GM19193 (cell line): ENCODE results near the gene FSIP1.

ENCODE experiments used
- POLR2A ChIP-seq: IDR thresholded peaks from 4 replicates; pipeline ENCODE4 v1.6.1; 2011; ENCODE audit not compliant: insufficient read depth, insufficient read length; ENCODE audit errors: extremely low read depth

Gene FSIP1

DNA sequence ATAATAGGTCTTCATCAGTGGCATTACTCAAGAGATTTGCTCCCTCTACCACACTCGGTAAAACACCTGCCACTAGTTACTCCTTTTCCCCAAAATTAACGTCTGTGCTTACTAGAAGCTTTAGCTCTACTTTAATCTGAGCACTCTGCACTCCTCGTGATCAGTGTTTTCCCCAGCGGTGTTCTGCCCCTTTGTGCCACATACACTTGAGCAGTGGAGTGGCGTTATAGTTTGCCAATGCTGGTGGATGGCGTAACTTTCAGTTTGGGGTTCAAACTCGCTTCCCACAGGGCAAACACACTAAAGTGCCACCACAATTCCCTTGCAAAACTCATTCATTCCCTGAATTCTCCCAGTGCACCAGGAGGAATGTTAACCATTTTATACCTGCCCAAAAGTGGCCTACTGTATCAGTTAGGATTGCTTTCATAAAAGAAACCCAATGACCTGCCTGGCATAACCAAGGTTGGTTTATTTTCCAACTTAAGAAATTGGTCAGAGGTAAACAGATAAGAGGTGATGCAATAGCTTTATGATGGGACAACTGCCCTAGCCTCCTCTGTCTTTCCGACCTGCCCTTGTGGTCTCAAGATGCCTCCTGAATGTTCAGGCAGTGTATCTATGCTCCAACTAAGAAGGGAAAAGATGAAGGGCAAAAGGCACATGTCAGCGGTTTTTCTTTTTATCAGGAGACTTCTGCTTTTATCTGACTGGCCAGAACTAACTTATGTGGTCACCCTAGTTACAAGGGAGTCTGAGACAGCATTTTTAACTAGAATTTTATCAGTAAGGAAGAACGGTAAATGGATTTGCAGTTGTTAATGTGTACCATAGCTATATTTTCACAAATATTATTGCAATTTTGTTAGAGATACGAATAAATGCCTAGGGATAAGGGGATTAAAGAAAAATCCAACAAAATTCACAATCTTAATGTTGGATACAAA, 83.9 kb downstream of the FSIP1 start:
- no peak for TF ChIP-seq POLR2A

DNA sequence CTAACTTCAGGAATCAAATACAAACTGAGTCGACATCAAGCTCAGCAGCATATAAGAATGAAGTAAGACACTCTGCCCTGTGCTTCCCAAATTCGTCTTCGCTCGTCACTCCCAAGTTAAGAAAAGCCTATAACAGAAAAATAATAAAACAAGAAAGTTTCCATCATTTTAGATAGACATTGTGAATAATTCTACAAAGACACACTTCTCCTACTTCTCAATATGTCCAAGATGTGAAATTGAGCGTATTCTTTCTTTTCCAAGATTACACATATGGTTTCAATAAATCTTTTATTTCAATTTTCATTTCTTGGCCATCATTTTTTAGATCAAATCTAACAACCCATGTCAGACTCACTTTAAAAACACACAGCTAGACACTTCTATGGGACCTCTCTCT, 85.1 kb downstream of the FSIP1 start:
- no peak for TF ChIP-seq POLR2A

DNA sequence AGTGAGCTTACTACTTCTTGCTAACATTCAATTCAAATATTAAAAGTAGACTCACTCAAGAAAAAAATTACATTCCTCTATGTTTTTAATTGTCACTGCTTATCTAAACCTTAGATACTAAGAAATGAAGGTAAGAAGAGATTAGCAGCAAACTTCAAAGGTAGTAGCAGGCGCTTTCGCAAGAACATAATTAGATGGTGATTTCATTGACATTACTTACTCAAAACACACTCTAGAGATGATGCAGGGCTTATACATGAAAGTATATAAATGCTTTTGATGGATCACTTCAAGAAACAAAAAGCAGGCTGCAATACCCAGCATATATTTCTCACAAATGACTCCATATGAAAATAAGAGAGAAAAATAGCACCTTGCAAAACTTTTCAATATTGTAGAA, 86.8 kb downstream of the FSIP1 start:
- no peak for TF ChIP-seq POLR2A

DNA sequence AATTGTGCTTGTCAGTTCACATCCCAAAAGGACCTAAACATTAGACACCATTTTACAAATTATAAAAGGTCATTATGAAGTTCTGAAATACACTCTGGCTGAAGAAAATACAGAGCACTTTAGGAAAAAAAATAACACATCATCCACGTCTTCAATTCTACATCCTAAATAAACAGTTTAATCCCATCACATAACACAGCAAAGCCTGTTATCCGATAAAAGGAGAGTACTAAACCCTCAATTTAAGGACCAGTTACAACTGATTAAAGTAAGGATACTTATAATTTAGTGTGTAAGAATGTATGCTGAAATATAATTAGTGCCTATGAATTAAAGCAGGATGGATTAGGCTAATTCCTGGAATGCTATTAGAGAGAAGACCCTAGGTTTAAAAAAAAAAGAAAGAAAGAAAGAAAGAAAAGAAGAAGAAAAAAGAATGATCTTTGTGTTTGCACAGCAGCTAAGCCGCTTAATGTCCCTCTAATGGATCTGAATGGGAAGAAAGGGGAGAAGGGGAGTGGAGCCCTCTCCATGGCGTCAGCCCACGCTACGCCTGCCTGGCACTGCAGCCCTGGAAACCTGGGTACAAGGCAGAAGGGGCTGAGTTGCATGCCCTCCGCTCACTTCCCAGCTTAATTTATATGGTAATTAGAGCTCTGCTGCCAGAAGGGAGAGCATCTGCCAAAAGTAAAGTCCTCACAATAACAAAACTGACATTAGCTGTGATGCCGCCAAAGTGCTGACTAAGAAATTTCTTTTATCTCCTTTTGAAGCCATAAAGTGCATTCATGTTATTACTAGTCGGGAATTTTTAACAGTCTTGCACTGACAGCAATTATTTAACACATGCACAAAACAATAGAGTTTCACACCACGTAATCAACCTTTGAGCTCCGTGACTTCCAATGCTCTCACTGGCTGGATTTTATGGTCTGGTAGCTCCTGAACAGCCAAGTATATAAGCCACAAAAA, 90.0 kb downstream of the FSIP1 start:
- TF ChIP-seq POLR2A, result no peak

DNA sequence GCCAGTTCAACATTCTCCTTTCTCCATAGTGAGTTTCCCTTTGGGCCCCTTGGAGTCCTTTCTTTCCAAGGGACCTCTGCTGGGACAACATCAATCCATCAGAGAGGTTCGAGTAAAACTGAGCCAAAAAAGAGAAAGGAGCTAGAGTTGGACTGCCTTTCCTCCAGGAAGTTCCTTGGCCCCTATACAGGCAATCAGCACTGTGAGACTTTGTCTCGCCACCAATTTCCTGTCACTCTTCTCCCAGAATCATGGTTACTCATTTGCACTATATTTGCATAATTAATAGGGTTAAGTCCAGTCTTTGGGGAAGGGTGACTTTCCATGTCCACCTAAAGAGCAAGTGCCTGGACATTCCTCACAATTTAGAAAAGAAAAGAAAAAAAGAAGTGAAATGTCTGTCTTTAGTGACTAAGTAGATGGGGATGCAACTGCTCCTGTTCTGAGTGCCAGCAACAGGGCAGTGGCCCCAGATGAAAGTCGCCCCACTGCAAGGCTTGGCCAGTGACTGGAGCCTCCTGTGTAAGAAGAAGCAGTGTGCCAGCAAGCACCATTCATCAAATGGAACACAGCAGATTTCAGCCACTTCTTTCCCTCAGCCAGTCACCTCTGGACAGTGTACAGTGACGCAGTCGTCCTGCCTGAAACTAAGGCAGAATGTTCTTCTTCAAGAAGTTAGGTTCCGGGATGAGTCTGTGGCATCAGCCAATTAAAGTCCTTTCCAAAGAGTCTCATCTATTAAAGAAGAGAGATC, 91.6 kb downstream of the FSIP1 start:
- no peak for TF ChIP-seq POLR2A

DNA sequence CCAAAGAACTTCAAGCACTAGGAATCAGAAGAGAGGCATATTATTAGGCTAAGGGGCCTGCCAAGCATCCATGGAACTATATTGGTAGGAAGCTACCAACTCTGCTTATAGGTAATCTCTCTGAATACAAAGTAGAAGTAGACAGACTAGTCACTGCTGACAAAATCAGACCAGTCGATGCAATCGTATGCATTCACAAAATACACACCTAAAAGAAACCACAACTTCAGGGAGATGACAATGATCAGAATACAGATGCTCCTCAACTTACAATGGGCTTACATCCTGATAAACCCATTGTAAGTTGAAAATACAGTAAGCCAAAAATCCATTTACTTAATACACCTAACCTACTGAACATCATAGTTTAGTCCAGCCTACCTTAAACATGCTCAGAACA, 94.7 kb downstream of the FSIP1 start:
- TF ChIP-seq POLR2A, result no peak

DNA sequence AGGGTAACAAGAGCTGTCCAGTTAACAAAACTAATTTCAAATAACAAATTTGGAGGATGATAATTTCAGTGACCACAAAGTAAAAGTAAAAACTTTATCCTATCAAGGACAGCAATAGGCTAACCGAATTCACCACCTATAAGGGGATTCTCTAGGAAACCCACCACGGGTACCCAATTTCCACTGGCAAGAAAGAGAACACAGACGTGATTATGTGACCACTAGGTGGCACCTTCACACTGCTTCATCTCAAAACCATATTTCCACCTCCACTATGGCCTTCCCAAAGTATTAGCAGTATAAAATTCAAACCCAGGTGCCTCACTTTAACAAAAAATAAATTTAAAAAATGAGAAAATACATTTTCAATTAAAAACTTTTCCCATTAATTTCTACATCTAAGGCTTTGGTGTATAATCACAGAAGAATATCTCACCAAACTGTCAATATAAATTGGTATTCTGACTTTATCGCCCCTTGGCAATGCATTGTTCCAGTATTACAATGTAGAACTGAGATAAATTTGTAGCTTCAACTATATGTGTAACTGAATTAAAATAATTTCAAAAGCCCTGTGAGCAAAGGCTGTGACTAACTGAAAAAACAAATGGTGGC, 96.5 kb downstream of the FSIP1 start:
- no peak for TF ChIP-seq POLR2A

DNA sequence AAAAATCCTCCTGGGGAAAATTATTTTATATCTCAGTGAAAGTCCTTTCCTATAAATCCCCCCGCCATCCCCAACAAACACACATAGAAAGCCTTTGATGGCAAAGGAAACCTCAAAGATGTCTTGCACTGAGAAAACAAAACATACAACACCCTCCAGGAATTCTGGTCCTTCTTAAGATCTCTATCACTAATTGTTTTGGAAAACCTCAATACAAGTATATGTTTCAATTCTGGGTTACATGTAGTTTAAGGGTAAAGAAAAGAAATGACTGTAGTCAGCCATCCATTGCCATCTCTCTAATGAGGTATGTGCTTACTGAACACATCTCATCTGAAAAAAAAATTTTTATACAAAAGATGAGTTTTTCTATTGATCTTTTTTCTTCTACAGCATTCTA, 97.3 kb downstream of the FSIP1 start:
- TF ChIP-seq POLR2A, result no peak

DNA sequence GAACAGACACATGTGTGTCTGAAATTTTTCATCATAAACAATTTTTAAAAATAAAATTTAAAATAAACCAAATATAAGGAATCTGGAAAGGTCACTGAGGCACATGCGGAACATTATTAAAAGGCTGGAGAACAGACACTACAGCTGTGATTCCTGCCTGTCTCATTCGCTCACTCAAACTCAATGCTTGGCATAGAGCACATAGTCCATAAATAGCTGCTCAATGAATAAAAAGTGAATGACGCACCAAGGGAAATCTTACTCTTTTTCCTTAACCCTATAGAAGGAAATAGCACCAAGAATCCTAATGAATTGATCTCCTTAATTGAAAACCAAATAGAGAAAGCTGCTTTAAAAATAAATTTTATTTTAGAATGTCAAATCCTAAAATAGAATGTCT, 98.4 kb downstream of the FSIP1 start:
- no peak for TF ChIP-seq POLR2A

DNA sequence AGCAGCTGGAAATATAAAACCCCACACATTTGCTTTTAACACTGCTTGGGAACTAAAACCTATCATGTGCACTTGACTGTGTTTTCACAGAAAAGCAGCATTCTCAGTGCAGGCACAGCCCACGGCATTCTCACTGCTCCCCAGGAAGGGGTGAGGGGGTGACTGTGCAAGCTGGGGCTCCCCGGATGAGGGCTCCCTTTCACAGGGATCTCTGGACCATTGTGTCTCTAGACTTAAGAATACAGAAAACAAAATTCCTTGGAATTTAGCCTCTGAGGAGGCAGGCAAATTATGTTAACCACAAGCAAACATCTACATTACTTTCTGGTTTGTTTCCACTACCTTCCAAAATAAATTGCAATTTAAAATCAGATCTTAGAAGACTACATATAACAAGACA, 100.3 kb downstream of the FSIP1 start:
- no peak for TF ChIP-seq POLR2A

DNA sequence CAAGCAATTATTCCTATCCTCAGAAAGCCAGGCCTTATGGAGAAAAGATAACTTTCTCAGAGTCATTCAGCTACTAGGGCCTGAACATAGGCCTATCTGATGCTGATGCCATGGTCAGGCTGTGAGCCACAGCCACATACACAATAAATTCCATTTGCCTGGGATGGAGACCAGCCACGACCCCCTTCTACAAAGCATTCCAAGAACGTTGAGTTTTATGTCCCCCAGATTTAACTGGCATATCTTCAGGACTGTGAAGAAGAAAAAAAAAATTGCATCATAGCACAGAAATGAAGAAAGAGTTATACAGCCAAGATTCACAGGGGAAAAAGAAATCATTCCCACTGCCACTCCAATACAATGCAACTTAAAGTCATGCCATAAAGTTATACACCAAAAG, 101.8 kb downstream of the FSIP1 start:
- TF ChIP-seq POLR2A, result no peak

DNA sequence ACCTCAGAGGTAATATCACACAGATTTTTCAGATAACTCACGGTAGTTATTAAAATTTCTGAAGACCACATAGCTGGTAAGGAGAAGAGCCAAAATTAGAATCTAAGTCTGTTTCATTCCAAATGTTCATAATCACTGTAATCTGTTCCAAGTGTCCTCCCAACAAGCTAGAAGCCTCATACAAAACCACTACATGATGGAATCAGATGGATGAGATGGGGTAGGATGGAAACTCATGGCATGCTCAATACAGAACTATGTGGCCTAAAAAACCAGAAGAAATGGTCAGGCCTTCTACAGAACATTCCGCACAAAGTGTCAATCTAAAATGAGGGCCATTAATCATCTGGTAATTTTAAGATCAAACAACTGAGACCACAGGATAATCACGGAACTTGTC, 110.0 kb downstream of the FSIP1 start:
- TF ChIP-seq POLR2A, result no peak

DNA sequence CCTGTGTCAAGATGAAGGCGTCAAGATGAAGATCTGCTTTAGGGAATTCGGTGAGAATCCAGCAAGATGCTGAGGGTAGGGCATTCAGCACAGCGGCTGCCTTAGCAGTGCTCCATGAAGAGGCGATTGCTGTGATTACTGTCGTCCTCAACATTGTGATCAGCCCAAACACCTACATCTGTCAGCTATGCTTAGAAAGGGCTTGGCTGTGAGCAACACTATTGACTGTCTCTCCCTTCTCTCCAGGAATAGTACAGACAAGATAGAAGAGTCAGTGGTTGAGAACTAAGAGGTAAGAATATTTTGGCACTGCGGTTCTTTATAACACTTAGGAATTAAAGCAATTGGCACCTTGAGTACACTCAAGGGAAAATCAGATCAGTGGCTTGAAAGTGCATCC, 110.5 kb downstream of the FSIP1 start:
- no peak for TF ChIP-seq POLR2A

DNA sequence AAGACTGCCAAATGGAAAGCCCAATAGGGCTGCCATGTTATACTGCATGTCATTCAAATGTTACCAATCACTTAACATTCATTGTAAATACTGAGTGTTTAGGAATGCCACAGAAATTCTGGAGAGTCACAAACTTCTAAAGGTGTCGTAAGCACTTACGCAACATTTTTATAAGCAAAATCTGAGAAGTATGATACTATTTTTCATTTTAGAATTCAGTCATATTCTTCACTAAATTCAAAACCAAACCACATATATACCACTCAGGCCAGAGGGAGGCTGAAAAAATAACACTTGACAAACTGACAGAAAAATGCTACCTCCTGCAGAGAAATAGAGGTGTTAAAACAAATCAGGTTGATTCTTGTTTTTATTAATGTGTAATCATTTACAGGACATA, 112.0 kb downstream of the FSIP1 start:
- TF ChIP-seq POLR2A, result no peak

DNA sequence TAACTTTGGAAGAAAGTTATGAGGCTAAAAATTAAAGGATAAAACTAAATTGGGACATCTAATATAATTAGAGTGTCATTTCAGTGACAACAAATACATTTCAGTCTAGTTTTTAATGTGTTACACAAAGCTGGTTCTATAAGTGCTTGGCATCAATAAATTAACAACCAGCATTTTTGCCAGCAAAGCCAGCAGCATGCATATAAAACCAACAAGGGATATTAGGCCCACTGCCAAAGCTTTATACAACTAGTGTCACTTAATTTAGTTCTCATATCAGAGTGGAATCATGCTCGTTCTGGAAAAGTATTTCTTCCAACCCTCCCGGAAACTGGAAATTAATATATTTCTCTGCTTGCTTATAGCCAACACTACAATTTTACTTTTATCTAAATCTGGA, 113.0 kb downstream of the FSIP1 start:
- TF ChIP-seq POLR2A, result no peak

DNA sequence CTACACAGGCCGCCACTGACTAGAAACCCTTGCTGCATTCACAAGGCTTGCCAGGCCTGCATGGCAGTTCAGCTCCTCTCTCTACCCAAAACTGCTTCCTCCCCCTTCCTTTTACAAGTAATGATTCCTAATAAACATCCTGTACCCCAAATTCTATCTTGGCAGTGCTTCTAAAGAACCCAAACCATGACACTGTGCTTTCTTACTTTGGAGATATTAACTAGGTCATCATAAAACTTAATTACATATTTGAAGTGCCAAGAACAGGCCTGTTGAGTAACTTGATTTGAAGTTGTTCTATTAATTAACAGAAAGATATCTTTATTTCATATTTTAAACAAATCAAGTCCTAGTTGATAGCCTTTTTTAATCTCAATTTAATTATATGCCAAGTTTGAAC, 113.4 kb downstream of the FSIP1 start:
- TF ChIP-seq POLR2A, result no peak
